COLO668 (cell line): Measurements from ENCODE around the gene TMEM229B.
A peak's percentile ranks its signal among the peaks of the same experiment; 100 is the strongest.

Experiments
- DNase-seq: peaks from one replicate; lab custom pipeline; 2025; ENCODE audit not compliant: unreplicated experiment; lab: John Stamatoyannopoulos, UW

TMEM229B gene

GRCh38 chr14:67487937-67488893 is at the start of gene TMEM229B:
TMEM229B (minus strand) TSS chr14:67488721; CDS start chr14:67473923, 14,798 bp downstream.
- no peak for DNase-seq

DNA sequence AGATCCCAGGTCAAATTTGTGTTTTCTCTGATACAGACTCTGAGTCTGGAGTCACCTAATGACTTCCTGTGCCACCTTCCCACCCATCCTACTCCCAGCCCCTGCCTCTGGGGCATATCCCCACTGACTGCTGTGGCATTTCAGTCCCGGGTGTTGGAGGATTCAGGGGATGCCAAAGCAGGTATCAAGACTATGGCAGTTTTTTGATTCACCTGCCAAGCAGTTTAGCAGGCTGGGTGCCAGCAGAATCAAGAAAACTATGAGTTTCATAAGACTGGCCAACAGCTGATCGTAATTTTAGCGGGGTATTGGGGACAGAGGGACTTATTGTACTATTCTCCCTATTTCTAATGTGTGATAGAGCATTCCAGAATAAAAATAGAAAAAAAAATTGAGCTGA is 49.2 kb upstream of the TMEM229B start:
- DNase-seq = no peak

DNA sequence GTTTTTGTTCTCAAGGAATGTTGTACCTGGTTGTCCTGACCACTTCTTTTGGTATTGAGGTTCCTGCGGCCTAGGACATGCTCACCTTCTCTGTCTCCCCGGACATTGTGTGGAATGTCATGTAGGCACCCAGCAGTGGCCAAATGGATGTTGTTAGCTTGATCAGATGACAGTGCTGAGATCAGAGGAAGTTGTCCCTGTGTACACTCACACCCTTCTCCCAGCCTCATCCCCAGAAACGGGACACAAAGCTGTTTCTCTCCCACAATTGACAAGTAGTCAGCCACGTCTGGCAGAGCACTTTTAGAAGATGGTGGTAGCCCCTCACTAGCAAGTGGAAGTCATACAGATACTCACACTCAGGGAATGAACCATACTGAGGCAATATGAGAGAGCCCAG is 47.6 kb upstream of the TMEM229B start:
- no peak for DNase-seq

DNA sequence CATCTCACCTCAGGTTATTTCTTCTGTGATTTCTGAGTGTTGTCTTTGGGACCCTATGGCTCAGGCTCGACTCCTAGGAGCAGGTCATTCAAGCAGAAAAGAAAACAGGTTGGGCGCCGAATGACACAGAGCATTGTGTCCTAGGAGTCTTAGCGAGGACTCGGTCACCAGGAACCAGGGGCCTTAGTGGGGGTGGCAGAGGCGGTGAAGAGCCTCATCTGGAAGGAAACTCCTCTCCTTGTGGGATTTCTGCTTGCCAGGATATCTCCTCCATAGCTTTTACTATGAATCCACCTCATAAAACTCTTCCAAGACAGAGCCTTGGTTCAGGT is 45.2 kb upstream of the TMEM229B start:
- DNase-seq = no peak

GRCh38 chr14:67532998-67533753 is 44.7 kb upstream of the TMEM229B start, which contains the start of gene PLEKHH1:
PLEKHH1 (plus strand) TSS chr14:67533290; CDS start chr14:67541868, 8,578 bp downstream.
- peak; percentile 89 for DNase-seq

GRCh38 chr14:67532606-67532997 is 44.1 kb upstream of the TMEM229B start:
- DNase-seq = no peak

DNA sequence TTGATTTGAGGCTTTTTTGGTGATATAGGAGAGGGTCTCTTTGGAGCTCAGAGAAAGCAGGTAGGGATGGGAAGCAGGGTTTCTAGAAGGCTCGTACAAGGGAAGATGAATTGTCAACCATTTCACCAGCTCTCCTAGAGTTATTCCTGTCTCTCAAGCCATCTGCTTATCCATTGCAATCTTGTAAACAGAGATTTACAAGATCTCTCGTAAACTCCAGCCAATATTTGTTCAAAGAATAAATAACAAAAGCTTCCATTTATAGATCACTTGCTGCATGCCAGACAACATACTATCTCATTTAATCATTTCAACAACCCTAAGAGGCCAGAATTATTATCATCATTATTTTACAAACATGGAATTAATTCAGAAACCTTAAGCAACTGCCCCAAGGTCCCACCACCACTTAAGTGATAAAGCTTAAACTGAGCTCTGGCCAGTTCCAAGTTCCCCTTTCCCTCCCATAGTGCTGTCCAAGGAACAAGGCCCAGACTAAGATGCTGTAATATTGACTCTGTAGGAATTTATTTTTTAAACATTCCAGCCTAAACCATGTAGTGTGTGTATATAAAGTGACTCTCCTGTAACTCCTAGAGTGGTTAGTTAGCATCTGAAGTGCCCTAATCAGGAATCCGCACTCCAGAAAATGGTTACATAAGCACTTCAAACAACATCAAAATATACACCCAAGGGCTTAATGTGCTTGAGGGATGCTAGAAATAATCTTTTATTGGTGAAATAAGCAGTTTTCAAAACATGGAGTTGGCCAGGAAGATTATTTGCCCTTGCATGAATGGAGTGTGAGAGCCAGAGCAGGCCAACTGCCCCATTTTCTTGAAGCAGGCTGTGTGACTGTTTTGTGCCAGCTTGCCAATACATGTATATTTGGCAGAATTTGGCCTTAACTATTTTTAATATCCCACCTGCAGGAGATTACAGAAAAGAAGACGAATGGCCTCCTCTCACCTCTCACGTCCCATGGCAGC is 41.7 kb upstream of the TMEM229B start:
- DNase-seq = no peak

GRCh38 chr14:67528276-67528675 is 39.8 kb upstream of the TMEM229B start:
- DNase-seq = no peak

- DNase-seq = no peak
Observed at GRCh38 chr14:67527756-67528155, 39.2 kb upstream of the TMEM229B start.

DNA sequence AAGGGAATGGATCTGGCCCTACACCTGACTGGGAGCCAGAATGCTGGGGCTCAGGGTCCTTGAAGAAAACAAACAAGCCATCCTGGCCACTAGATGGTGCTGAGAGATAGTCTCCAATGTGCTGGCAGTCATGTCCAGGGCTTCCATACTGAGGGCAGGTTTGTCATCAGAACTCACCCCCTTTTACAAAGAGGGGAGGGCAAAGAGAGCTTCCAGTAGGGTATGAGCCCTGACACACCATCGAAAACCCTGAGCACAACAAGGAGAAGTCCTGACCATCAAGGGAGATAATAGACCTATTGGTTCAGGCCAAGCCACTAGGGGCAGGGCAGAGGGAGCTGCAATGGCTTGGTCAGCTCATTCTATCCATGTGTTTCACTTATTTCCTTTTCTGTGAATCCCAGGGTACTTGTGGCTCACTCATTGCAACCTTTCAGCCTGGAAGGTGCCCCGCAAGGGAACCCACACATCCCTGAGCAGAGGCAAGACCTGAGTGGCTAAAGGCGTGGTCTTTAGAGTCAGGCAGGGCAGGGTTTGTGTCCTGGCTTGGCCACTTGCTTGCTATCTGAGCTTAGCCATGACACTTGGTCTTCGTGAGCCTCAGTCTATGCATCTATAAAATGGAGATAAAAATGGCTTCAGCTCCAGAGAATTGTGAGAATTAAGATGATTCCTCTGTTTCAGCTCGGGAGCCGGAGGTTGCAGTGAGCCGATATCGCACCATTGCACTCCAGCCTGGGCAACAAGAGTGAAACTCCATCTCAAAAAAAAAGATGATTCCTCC is 38.3 kb upstream of the TMEM229B start:
- DNase-seq = peak; percentile 45

DNA sequence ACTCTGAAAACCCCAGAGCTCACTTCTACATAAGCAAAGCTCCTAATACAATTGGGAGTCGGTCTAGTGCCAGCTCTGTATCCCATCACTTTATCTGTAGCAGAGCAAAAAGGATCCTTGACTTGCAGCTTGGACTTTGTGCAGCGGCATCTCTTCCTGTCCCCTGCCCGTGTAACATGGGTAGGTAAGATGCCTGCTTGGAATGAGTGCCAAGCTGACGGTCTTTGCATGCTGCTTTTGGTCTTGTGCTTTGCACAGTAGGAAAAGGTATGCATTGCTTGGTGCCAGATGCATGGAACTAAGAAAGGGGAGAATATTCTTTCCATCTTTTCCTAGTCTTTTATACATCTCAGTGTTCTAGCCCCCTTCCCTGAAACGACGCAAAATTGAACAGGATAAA is 37.7 kb upstream of the TMEM229B start:
- no peak for DNase-seq

DNA sequence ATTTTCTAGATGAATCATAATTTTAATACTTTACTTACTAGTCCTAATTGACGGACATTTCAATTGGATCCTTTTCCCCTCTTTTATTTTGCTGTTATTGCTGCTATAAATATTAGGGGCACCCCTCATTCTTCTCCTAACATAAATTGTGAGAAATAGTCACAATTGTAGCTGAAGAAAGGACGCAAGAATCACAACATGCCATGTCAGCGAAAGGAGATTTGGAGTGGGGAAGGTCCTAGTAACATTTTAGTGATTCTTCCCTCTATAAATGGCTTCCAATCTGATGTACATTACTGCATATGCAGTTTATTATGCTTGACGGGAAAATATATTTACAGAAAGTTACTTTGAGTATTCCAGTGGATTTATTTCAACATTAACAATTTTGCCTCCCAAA is 36.9 kb upstream of the TMEM229B start:
- no peak for DNase-seq

DNA sequence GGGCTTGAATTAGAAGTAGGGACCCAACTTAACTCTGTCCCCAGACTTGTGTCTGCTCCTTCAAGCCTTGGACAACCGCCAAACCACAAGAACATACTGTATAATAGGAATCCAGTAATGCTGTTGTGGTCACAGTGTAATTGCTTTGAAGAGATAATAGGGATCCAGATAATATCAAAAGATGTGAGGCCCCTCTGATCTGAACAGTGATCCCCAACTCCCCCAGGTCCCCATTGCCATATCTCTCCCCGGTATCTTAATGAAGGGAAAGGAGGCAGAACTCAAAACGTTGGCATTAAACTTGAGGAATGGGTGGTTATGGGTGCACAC is 36.1 kb upstream of the TMEM229B start:
- DNase-seq = no peak

- DNase-seq = no peak
Observed at GRCh38 chr14:67523764-67524633, 35.5 kb upstream of the TMEM229B start.

DNA sequence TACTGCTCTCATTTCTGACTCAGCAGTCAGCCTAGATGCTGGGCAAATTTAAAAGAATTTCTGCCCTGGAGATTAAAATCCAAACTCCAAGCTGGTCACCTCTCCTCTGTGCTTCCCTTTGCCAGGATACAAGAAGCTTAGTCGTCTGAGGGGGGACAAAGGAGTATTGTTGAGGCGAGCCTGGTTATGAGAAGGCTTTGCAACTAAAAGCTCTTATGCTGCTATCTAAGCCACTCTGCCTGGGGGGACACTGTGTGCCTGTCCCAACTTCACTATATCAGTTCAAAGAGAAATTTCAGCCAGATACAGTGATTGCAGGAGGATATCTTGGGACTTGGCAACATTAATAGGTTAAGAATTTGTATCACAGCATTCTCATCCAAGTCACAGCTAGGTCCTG is 33.7 kb upstream of the TMEM229B start:
- no peak for DNase-seq

DNA sequence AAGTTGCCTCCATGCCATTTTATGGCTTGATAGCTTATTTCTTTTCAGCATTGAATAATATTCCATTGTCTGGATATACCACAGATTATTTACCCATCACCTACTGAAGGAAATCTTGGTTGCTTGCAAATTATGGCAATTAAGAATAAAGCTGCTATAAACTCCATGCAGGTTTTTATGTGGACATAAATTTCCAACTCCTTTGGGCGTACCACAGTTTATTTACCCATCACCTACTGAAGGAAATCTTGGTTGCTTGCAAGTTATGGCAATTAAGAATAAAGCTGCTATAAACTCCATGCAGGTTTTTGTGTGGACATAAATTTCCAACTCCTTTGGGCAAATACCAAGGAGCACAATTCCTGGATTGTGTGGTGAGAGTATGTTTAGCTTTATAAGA is 32.0 kb upstream of the TMEM229B start:
- DNase-seq = no peak

DNA sequence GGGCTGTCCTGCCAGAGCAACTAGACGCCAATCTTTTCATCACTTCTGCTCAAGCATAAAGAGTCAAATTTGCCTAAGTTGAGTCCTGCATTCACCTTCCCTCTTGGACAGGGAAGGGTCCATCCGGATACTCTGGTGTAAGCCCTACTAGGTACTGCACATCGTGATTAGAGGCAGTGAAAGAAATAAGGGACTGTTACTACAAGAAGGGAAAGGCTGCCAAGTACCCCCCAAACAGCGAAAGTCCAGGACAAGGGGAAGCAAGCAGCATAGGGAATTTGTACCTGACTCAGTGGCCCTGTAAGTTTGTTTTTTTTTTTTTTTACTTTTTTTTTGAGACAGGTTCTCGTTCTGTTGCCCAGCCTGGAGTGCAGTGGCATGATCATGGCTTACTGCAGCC is 30.9 kb upstream of the TMEM229B start:
- DNase-seq = no peak

DNA sequence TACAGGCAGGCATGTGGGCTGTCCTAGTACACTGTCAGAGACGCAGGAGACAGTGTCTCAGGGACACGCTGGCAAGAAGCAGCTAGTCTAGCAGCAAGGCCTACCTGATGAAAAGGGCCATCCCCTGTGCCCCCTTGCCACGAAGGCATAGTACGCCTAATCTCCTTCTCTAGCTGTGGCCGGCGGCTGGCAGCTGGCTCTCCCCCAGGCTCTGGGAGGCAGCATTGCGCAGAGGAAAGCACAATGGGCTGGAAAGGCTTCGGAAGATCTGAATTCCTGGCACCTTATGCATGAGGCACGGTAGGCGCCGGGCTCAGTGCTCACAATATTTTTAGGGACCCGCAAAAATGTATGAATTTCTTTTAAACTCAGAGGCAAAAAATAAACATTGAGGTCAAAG is 28.6 kb upstream of the TMEM229B start:
- DNase-seq = peak; percentile 18

GRCh38 chr14:67516676-67517075 is 28.2 kb upstream of the TMEM229B start:
- DNase-seq = no peak
